Measurements from ENCODE around the gene ADIRF. TPM values are rescaled to one million over a fixed set of nuclear protein-coding genes. Genes with fewer than 3 reads are reported as not detected.

ADIRF gene
- total and polyA plus RNA-seq, 10 of the 15 experiments (the other 5 are each of a cell fraction or from before 2014, with no cell fraction given) = 0.12 to 2.5 (median 0.70) TPM; not detected in 2

DNA sequence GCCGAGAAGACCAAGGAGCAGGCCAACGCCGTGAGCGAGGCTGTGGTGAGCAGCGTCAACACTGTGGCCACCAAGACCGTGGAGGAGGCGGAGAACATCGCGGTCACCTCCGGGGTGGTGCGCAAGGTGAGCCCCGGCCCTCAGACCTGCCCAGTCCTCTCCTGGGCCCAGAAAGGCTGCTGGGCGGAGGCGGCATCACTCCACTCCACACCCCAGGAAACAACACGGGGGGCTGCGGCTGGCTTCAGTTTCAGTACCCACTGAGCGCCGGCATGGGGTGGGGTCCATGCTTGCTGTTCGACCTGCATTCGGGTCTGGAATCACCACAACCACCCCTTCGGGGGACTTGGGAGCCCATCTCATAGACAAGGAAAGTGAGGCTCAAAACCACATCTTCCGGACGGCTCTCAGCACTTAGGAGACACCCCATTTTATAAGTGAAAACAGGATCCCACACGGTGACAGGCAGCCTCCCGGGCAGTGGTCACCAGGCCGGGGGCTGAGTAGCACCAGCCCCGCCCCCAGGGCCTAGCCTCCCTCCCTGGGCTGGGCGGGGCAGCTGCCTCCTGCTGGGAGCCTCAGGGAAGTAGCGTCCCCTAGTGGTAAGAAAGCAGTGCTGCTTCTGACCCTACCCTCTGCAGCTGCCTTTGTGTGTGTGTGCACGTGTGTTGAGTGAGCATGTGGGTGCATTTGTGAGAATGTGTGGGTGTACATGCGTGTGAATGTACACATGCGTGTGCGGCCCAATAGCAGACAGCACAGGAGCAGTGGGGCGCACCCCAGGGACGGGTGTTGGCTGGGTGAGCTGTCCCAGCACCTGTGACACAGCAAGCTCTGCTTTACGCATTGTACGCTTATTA is 8.0 kb upstream of the ADIRF start (continued):
- TF ChIP-seq, protein P1, sequence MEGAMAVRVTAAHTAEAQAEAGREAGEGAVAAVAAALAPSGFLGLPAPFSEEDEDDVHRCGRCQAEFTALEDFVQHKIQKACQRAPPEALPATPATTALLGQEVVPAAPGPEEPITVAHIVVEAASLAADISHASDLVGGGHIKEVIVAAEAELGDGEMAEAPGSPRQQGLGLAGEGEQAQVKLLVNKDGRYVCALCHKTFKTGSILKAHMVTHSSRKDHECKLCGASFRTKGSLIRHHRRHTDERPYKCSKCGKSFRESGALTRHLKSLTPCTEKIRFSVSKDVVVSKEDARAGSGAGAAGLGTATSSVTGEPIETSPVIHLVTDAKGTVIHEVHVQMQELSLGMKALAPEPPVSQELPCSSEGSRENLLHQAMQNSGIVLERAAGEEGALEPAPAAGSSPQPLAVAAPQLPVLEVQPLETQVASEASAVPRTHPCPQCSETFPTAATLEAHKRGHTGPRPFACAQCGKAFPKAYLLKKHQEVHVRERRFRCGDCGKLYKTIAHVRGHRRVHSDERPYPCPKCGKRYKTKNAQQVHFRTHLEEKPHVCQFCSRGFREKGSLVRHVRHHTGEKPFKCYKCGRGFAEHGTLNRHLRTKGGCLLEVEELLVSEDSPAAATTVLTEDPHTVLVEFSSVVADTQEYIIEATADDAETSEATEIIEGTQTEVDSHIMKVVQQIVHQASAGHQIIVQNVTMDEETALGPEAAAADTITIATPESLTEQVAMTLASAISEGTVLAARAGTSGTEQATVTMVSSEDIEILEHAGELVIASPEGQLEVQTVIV (IDR thresholded peaks at IDR 0.05; ENCODE audit: borderline replicate concordance, partially characterized antibody) = no peak
- TF ChIP-seq ZNF274 (IDR thresholded peaks at IDR 0.05; ENCODE audit: insufficient read depth, insufficient read length) (no peak), SPI1 (IDR thresholded peaks at IDR 0.05; ENCODE audit: borderline replicate concordance, insufficient read depth, low read depth, low read length) (no peak), ZNF24 (IDR thresholded peaks at IDR 0.05) (no peak), MXI1 (IDR thresholded peaks at IDR 0.05; ENCODE audit: low read depth, low read length) (no peak)
- TF ChIP-seq, protein P2, sequence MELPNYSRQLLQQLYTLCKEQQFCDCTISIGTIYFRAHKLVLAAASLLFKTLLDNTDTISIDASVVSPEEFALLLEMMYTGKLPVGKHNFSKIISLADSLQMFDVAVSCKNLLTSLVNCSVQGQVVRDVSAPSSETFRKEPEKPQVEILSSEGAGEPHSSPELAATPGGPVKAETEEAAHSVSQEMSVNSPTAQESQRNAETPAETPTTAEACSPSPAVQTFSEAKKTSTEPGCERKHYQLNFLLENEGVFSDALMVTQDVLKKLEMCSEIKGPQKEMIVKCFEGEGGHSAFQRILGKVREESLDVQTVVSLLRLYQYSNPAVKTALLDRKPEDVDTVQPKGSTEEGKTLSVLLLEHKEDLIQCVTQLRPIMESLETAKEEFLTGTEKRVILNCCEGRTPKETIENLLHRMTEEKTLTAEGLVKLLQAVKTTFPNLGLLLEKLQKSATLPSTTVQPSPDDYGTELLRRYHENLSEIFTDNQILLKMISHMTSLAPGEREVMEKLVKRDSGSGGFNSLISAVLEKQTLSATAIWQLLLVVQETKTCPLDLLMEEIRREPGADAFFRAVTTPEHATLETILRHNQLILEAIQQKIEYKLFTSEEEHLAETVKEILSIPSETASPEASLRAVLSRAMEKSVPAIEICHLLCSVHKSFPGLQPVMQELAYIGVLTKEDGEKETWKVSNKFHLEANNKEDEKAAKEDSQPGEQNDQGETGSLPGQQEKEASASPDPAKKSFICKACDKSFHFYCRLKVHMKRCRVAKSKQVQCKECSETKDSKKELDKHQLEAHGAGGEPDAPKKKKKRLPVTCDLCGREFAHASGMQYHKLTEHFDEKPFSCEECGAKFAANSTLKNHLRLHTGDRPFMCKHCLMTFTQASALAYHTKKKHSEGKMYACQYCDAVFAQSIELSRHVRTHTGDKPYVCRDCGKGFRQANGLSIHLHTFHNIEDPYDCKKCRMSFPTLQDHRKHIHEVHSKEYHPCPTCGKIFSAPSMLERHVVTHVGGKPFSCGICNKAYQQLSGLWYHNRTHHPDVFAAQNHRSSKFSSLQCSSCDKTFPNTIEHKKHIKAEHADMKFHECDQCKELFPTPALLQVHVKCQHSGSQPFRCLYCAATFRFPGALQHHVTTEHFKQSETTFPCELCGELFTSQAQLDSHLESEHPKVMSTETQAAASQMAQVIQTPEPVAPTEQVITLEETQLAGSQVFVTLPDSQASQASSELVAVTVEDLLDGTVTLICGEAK (IDR thresholded peaks at IDR 0.05; ENCODE audit: borderline replicate concordance) = no peak
- TF ChIP-seq, protein P3, sequence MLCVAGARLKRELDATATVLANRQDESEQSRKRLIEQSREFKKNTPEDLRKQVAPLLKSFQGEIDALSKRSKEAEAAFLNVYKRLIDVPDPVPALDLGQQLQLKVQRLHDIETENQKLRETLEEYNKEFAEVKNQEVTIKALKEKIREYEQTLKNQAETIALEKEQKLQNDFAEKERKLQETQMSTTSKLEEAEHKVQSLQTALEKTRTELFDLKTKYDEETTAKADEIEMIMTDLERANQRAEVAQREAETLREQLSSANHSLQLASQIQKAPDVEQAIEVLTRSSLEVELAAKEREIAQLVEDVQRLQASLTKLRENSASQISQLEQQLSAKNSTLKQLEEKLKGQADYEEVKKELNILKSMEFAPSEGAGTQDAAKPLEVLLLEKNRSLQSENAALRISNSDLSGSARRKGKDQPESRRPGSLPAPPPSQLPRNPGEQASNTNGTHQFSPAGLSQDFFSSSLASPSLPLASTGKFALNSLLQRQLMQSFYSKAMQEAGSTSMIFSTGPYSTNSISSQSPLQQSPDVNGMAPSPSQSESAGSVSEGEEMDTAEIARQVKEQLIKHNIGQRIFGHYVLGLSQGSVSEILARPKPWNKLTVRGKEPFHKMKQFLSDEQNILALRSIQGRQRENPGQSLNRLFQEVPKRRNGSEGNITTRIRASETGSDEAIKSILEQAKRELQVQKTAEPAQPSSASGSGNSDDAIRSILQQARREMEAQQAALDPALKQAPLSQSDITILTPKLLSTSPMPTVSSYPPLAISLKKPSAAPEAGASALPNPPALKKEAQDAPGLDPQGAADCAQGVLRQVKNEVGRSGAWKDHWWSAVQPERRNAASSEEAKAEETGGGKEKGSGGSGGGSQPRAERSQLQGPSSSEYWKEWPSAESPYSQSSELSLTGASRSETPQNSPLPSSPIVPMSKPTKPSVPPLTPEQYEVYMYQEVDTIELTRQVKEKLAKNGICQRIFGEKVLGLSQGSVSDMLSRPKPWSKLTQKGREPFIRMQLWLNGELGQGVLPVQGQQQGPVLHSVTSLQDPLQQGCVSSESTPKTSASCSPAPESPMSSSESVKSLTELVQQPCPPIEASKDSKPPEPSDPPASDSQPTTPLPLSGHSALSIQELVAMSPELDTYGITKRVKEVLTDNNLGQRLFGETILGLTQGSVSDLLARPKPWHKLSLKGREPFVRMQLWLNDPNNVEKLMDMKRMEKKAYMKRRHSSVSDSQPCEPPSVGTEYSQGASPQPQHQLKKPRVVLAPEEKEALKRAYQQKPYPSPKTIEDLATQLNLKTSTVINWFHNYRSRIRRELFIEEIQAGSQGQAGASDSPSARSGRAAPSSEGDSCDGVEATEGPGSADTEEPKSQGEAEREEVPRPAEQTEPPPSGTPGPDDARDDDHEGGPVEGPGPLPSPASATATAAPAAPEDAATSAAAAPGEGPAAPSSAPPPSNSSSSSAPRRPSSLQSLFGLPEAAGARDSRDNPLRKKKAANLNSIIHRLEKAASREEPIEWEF (IDR thresholded peaks at IDR 0.05; ENCODE audit: insufficient replicate concordance, low read depth, low read length) = no peak
- TF ChIP-seq, protein P4, sequence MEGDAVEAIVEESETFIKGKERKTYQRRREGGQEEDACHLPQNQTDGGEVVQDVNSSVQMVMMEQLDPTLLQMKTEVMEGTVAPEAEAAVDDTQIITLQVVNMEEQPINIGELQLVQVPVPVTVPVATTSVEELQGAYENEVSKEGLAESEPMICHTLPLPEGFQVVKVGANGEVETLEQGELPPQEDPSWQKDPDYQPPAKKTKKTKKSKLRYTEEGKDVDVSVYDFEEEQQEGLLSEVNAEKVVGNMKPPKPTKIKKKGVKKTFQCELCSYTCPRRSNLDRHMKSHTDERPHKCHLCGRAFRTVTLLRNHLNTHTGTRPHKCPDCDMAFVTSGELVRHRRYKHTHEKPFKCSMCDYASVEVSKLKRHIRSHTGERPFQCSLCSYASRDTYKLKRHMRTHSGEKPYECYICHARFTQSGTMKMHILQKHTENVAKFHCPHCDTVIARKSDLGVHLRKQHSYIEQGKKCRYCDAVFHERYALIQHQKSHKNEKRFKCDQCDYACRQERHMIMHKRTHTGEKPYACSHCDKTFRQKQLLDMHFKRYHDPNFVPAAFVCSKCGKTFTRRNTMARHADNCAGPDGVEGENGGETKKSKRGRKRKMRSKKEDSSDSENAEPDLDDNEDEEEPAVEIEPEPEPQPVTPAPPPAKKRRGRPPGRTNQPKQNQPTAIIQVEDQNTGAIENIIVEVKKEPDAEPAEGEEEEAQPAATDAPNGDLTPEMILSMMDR (IDR thresholded peaks at IDR 0.05 in 2 of 3, conservative IDR thresholded peaks at IDR 0.05 in 1 of 3; ENCODE audit: control insufficient read depth in 2 of 3, extremely low read depth in 1 of 3, insufficient read depth in 1 of 3, low read depth in 3 of 3, low read length in 3 of 3) = peak; percentile 95 to 99 (median 97)
- TF ChIP-seq, protein P5, sequence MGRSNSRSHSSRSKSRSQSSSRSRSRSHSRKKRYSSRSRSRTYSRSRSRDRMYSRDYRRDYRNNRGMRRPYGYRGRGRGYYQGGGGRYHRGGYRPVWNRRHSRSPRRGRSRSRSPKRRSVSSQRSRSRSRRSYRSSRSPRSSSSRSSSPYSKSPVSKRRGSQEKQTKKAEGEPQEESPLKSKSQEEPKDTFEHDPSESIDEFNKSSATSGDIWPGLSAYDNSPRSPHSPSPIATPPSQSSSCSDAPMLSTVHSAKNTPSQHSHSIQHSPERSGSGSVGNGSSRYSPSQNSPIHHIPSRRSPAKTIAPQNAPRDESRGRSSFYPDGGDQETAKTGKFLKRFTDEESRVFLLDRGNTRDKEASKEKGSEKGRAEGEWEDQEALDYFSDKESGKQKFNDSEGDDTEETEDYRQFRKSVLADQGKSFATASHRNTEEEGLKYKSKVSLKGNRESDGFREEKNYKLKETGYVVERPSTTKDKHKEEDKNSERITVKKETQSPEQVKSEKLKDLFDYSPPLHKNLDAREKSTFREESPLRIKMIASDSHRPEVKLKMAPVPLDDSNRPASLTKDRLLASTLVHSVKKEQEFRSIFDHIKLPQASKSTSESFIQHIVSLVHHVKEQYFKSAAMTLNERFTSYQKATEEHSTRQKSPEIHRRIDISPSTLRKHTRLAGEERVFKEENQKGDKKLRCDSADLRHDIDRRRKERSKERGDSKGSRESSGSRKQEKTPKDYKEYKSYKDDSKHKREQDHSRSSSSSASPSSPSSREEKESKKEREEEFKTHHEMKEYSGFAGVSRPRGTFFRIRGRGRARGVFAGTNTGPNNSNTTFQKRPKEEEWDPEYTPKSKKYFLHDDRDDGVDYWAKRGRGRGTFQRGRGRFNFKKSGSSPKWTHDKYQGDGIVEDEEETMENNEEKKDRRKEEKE (IDR thresholded peaks at IDR 0.05) = no peak

All from GM12878 (cell line).